Measurements from ENCODE around the gene TMEM107.

- TF ChIP-seq CTCF (IDR thresholded peaks at IDR 0.05; ENCODE audit: insufficient read depth, low read length) (no peak), SPI1 (IDR thresholded peaks at IDR 0.05; ENCODE audit: borderline replicate concordance, low read depth) (no peak), POLR2AphosphoS5 (IDR thresholded peaks at IDR 0.05; ENCODE audit: low read depth) (no peak)
Observed at GRCh38 chr17:8124350-8125153, 51.6 kb downstream of the TMEM107 start.

Measured in HL-60 (cell line).